ENCODE measurements around the gene ZNF273.
"Not testable (repeated sequence)": the region's sequence is repeated elsewhere in the genome, so short reads cannot be mapped to it uniquely, and the experiment has no call there.

ZNF273 gene

GRCh38 chr7:64877714-64878610 lies 25.1 kb upstream of the ZNF273 start:
- no peak for DNase-seq

- no peak for DNase-seq
Measured at GRCh38 chr7:64878684-64879083, 24.4 kb upstream of the ZNF273 start.

GRCh38 chr7:64879086-64879730 lies 23.9 kb upstream of the ZNF273 start:
- no peak for DNase-seq

GRCh38 chr7:64879800-64880199 lies 23.3 kb upstream of the ZNF273 start:
- no peak for DNase-seq

GRCh38 chr7:64880322-64881297 lies 22.5 kb upstream of the ZNF273 start:
- no peak for DNase-seq

GRCh38 chr7:64881461-64882287 lies 21.4 kb upstream of the ZNF273 start:
- DNase-seq: no peak

GRCh38 chr7:64882341-64883112 lies 20.5 kb upstream of the ZNF273 start:
- DNase-seq: no peak

- DNase-seq: no peak
Measured at GRCh38 chr7:64883113-64883905, 19.8 kb upstream of the ZNF273 start.

- no peak for DNase-seq
Measured at GRCh38 chr7:64884085-64884912, 18.8 kb upstream of the ZNF273 start.

- no peak for DNase-seq
Measured at GRCh38 chr7:64884913-64885370, 18.1 kb upstream of the ZNF273 start.

GRCh38 chr7:64885520-64886240 lies 17.4 kb upstream of the ZNF273 start:
- no peak for DNase-seq

GRCh38 chr7:64886956-64887545 lies 16.0 kb upstream of the ZNF273 start:
- DNase-seq: no peak

GRCh38 chr7:64887756-64888508 lies 15.1 kb upstream of the ZNF273 start:
- peak; percentile 6 to 22 for DNase-seq

GRCh38 chr7:64888561-64888900 lies 14.5 kb upstream of the ZNF273 start:
- no peak for DNase-seq

- no peak for DNase-seq
Measured at GRCh38 chr7:64888901-64889685, 14.0 kb upstream of the ZNF273 start.

GRCh38 chr7:64889686-64890162 lies 13.3 kb upstream of the ZNF273 start:
- no peak for DNase-seq

GRCh38 chr7:64890273-64890672 lies 12.8 kb upstream of the ZNF273 start:
- not testable (repeated sequence) for DNase-seq
